ENCODE measurements around the gene B3GNT8. TPM values are rescaled to one million over a fixed set of nuclear protein-coding genes. Genes with fewer than 3 reads are reported as not detected.
A peak's percentile ranks its signal among the peaks of the same experiment; 100 is the strongest.

B3GNT8 gene
- total and polyA plus RNA-seq, 4 donors, result 0.14 to 2.3 (median 0.66) TPM

- TF ChIP-seq ZBTB33 (IDR thresholded peaks at IDR 0.05), result no peak
- no peak for TF ChIP-seq FOXA2 (IDR thresholded peaks at IDR 0.05)
- TF ChIP-seq YY1 (IDR thresholded peaks at IDR 0.05), result no peak
- TF ChIP-seq HNF4A (conservative IDR thresholded peaks at IDR 0.05), result no peak
- no peak for TF ChIP-seq RXRA (IDR thresholded peaks at IDR 0.05)
- TF ChIP-seq MAX (IDR thresholded peaks at IDR 0.05), result no peak
Observed at GRCh38 chr19:41403181-41403970, 23.8 kb downstream of the B3GNT8 start (continued).

- Histone ChIP-seq H3K36me3 (ENCODE audit: control insufficient read depth in 4 of 4, insufficient read depth in 3 of 4, low read depth in 1 of 4, low read length in 3 of 4) (peaks cover 0 to 4% (median 0%) of the 10 kb centered on the region in 4 donors), H3K27me3 (ENCODE audit: control insufficient read depth in 4 of 4, insufficient read depth in 4 of 4, low read length in 3 of 4) (no peaks in the 10 kb centered on the region), H3K4me3 (ENCODE audit: low read depth in 1 of 3, low read length in 3 of 3) (no peak overlapping the region), H3K27ac (ENCODE audit: low read depth in 1 of 2, low read length in 2 of 2) (no peak overlapping the region), H3K9me3 (ENCODE audit: control insufficient read depth in 4 of 4, low read length in 3 of 4) (no peaks in the 10 kb centered on the region), H3K9ac (ENCODE audit: low read depth in 1 of 2, low read length in 2 of 2) (no peak overlapping the region), H3K4me1 (ENCODE audit: control insufficient read depth in 4 of 4, insufficient read depth in 4 of 4, low read length in 3 of 4) (peaks cover 2 to 24% (median 16%) of the 10 kb centered on the region in 4 donors)
- no peak for TF ChIP-seq RAD21 (IDR thresholded peaks at IDR 0.05)
- 87% methylated on average over 3 of the region's 3 CpGs for WGBS
- DNase-seq (ENCODE audit: low spot score), result no peak
Observed at GRCh38 chr19:41402010-41402409, 25.2 kb downstream of the B3GNT8 start.

- TF ChIP-seq NR2F2 (IDR thresholded peaks at IDR 0.05), result peak; percentile 20
- TF ChIP-seq FOXA2 (IDR thresholded peaks at IDR 0.05), result no peak
- no peak overlapping the region for H3K27ac ChIP-seq (ENCODE audit: low read depth in 1 of 2, low read length in 2 of 2)
- peaks cover 2 to 25% (median 17%) of the 10 kb centered on the region in 4 donors for H3K4me1 ChIP-seq (ENCODE audit: control insufficient read depth in 4 of 4, insufficient read depth in 4 of 4, low read length in 3 of 4)
- no peak for DNase-seq (ENCODE audit: low spot score)
- H3K27me3 ChIP-seq (ENCODE audit: control insufficient read depth in 4 of 4, insufficient read depth in 4 of 4, low read length in 3 of 4), result no peaks in the 10 kb centered on the region
- peaks cover 0 to 4% (median 0%) of the 10 kb centered on the region in 4 donors for H3K36me3 ChIP-seq (ENCODE audit: control insufficient read depth in 4 of 4, insufficient read depth in 3 of 4, low read depth in 1 of 4, low read length in 3 of 4)
- H3K9me3 ChIP-seq (ENCODE audit: control insufficient read depth in 4 of 4, low read length in 3 of 4), result no peaks in the 10 kb centered on the region
- H3K4me3 ChIP-seq (ENCODE audit: low read depth in 1 of 3, low read length in 3 of 3), result no peak overlapping the region
- no peak overlapping the region for H3K9ac ChIP-seq (ENCODE audit: low read depth in 1 of 2, low read length in 2 of 2)
- WGBS, result 78% methylated on average over 4 of the region's 4 CpGs
Observed at GRCh38 chr19:41401483-41401882, 25.7 kb downstream of the B3GNT8 start.

- 94% methylated on average over 2 of the region's 2 CpGs for WGBS
- H3K9ac ChIP-seq (ENCODE audit: low read depth in 1 of 2, low read length in 2 of 2), result no peak overlapping the region
- DNase-seq (ENCODE audit: low spot score), result no peak
- peaks cover 2 to 34% (median 18%) of the 10 kb centered on the region in 4 donors for H3K4me1 ChIP-seq (ENCODE audit: control insufficient read depth in 4 of 4, insufficient read depth in 4 of 4, low read length in 3 of 4)
- H3K9me3 ChIP-seq (ENCODE audit: control insufficient read depth in 4 of 4, low read length in 3 of 4), result no peaks in the 10 kb centered on the region
- H3K27ac ChIP-seq (ENCODE audit: low read depth in 1 of 2, low read length in 2 of 2), result no peak overlapping the region
- no peak overlapping the region for H3K4me3 ChIP-seq (ENCODE audit: low read depth in 1 of 3, low read length in 3 of 3)
- H3K36me3 ChIP-seq (ENCODE audit: control insufficient read depth in 4 of 4, insufficient read depth in 3 of 4, low read depth in 1 of 4, low read length in 3 of 4), result peaks cover 0 to 4% (median 0%) of the 10 kb centered on the region in 4 donors
- TF ChIP-seq HNF4G (IDR thresholded peaks at IDR 0.05), result no peak
- no peak for TF ChIP-seq FOXA2 (IDR thresholded peaks at IDR 0.05)
- TF ChIP-seq RAD21 (IDR thresholded peaks at IDR 0.05), result no peak
- no peak for TF ChIP-seq YY1 (IDR thresholded peaks at IDR 0.05)
- no peak for TF ChIP-seq ATF3 (IDR thresholded peaks at IDR 0.05)
- H3K27me3 ChIP-seq (ENCODE audit: control insufficient read depth in 4 of 4, insufficient read depth in 4 of 4, low read length in 3 of 4), result no peaks in the 10 kb centered on the region
Observed at GRCh38 chr19:41399525-41399924, 27.6 kb downstream of the B3GNT8 start.

Data from liver (tissue), 9 donors.